ENCODE data around the gene NOS1AP. TPM values are rescaled to one million over a fixed set of nuclear protein-coding genes. Genes with fewer than 3 reads are reported as not detected.

Gene NOS1AP
- polyA plus RNA-seq, 3 donors = 0.12 TPM; not detected in 2

DNA sequence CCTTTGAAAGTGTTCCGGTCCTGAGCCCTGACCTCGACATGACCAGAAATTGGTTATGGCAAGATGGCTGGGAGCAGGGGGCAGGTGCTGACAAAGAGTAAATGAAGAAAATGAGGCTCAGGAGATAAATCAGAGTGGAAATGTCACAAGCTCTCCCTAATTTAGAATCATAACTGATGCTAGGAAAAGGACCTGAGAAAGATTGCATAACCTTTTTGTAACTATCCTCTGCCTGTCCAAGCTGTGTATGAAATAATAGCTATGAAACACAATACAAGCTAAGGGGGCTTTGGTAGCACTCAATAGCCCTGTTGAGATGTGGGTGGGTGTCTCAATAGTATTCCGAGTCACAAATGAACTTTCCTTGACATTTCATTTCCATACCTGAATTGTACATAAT lies 12.9 kb upstream of the NOS1AP start:
- Histone ChIP-seq H3K9ac (ENCODE audit: insufficient read depth, low read length, poor library complexity, severe bottlenecking) (no peak overlapping the region), H4K20me1 (ENCODE audit: insufficient read depth, low read length) (no peaks in the 10 kb centered on the region), H3K4me1 (ENCODE audit: control insufficient read depth in 1 of 2, insufficient read depth in 2 of 2, low read length in 2 of 2) (no peaks in the 10 kb centered on the region), H2AFZ (ENCODE audit: insufficient read depth, low read depth, low read length, poor library complexity, severe bottlenecking) (peak overlapping the region; percentile 68), H3K27me3 (ENCODE audit: control insufficient read depth in 2 of 2, insufficient read depth in 2 of 2, low read length in 2 of 2) (no peaks in the 10 kb centered on the region), H3K4me3 (replicated peaks in 1 of 3; ENCODE audit: low read depth in 2 of 3, low read length in 3 of 3) (no peak overlapping the region), H3K36me3 (replicated peaks in 1 of 2; ENCODE audit: control insufficient read depth in 1 of 2, insufficient read depth in 2 of 2, low read length in 2 of 2) (no peaks in the 10 kb centered on the region), H3K4me2 (replicated peaks; ENCODE audit: extremely low read depth, low read length, poor library complexity, severe bottlenecking) (no peak overlapping the region), H3K79me2 (ENCODE audit: insufficient read depth, low read length) (no peaks in the 10 kb centered on the region), H3K9me3 (replicated peaks in 1 of 2; ENCODE audit: control insufficient read depth in 1 of 2, insufficient read depth in 1 of 2, low read length in 2 of 2) (no peaks in the 10 kb centered on the region), H3K27ac (ENCODE audit: low read depth in 1 of 2, low read length in 2 of 2) (no peak overlapping the region)
- no peaks in the 10 kb centered on the region for H3K9me3 Mint-ChIP-seq
- no peak overlapping the region for H3K27ac Mint-ChIP-seq
- peaks cover 0 to 2% (median 2%) of the 10 kb centered on the region in 3 donors for H3K27me3 Mint-ChIP-seq (ENCODE audit: low read depth in 3 of 3)
- DNase-seq = no peak
- H3K36me3 Mint-ChIP-seq = no peaks in the 10 kb centered on the region
- H3K4me3 Mint-ChIP-seq = no peak overlapping the region
- 100% methylated on average over 2 of the region's 3 CpGs for WGBS (ENCODE audit: insufficient coverage)
- peaks cover 6% of the 10 kb centered on the region for H3K4me1 Mint-ChIP-seq
- TF ChIP-seq, protein P1, sequence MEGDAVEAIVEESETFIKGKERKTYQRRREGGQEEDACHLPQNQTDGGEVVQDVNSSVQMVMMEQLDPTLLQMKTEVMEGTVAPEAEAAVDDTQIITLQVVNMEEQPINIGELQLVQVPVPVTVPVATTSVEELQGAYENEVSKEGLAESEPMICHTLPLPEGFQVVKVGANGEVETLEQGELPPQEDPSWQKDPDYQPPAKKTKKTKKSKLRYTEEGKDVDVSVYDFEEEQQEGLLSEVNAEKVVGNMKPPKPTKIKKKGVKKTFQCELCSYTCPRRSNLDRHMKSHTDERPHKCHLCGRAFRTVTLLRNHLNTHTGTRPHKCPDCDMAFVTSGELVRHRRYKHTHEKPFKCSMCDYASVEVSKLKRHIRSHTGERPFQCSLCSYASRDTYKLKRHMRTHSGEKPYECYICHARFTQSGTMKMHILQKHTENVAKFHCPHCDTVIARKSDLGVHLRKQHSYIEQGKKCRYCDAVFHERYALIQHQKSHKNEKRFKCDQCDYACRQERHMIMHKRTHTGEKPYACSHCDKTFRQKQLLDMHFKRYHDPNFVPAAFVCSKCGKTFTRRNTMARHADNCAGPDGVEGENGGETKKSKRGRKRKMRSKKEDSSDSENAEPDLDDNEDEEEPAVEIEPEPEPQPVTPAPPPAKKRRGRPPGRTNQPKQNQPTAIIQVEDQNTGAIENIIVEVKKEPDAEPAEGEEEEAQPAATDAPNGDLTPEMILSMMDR (IDR thresholded peaks at IDR 0.05) = no peak
- intact Hi-C loops (cut with micrococcal nuclease) = loop anchor here (2.0 to 5.0 kb wide), 3 partner anchors 220 to 336 kb away; no protein-coding TSS in a partner anchor

- H3K4me1 Mint-ChIP-seq = peaks cover 3% of the 10 kb centered on the region
- H3K36me3 ChIP-seq (replicated peaks in 1 of 2; ENCODE audit: control insufficient read depth in 1 of 2, insufficient read depth in 2 of 2, low read length in 2 of 2) = no peaks in the 10 kb centered on the region
- DNase-seq = no peak
- no peak overlapping the region for H3K27ac ChIP-seq (ENCODE audit: low read depth in 1 of 2, low read length in 2 of 2)
- no peaks in the 10 kb centered on the region for H3K27me3 ChIP-seq (ENCODE audit: control insufficient read depth in 2 of 2, insufficient read depth in 2 of 2, low read length in 2 of 2)
- no peaks in the 10 kb centered on the region for H4K20me1 ChIP-seq (ENCODE audit: insufficient read depth, low read length)
- no peak overlapping the region for H3K4me2 ChIP-seq (replicated peaks; ENCODE audit: extremely low read depth, low read length, poor library complexity, severe bottlenecking)
- H3K27ac Mint-ChIP-seq = no peak overlapping the region
- intact Hi-C loops (cut with micrococcal nuclease) = loop anchor here (5.0 kb wide), 2 partner anchors 218 to 333 kb away; no protein-coding TSS in a partner anchor
- no CpG with 5 or more reads among the region's 3 CpGs for WGBS (ENCODE audit: insufficient coverage)
- no peak overlapping the region for H3K4me3 Mint-ChIP-seq
- TF ChIP-seq, protein P1 (IDR thresholded peaks at IDR 0.05) = no peak
- no peak overlapping the region for H2AFZ ChIP-seq (ENCODE audit: insufficient read depth, low read depth, low read length, poor library complexity, severe bottlenecking)
- H3K4me1 ChIP-seq (ENCODE audit: control insufficient read depth in 1 of 2, insufficient read depth in 2 of 2, low read length in 2 of 2) = no peaks in the 10 kb centered on the region
- H3K36me3 Mint-ChIP-seq = no peaks in the 10 kb centered on the region
- peaks cover 5 to 11% (median 6%) of the 10 kb centered on the region in 3 donors for H3K27me3 Mint-ChIP-seq (ENCODE audit: low read depth in 3 of 3)
- no peaks in the 10 kb centered on the region for H3K9me3 ChIP-seq (replicated peaks in 1 of 2; ENCODE audit: control insufficient read depth in 1 of 2, insufficient read depth in 1 of 2, low read length in 2 of 2)
- no peak overlapping the region for H3K9ac ChIP-seq (ENCODE audit: insufficient read depth, low read length, poor library complexity, severe bottlenecking)
- no peak overlapping the region for H3K4me3 ChIP-seq (replicated peaks in 1 of 3; ENCODE audit: low read depth in 2 of 3, low read length in 3 of 3)
- no peaks in the 10 kb centered on the region for H3K79me2 ChIP-seq (ENCODE audit: insufficient read depth, low read length)
- H3K9me3 Mint-ChIP-seq = no peaks in the 10 kb centered on the region
Observed at GRCh38 chr1:162059721-162060120, 9.8 kb upstream of the NOS1AP start.
